ENCODE results near the gene SZRD1.
A peak's percentile ranks its signal among the peaks of the same experiment; 100 is the strongest.

SZRD1 gene

DNA sequence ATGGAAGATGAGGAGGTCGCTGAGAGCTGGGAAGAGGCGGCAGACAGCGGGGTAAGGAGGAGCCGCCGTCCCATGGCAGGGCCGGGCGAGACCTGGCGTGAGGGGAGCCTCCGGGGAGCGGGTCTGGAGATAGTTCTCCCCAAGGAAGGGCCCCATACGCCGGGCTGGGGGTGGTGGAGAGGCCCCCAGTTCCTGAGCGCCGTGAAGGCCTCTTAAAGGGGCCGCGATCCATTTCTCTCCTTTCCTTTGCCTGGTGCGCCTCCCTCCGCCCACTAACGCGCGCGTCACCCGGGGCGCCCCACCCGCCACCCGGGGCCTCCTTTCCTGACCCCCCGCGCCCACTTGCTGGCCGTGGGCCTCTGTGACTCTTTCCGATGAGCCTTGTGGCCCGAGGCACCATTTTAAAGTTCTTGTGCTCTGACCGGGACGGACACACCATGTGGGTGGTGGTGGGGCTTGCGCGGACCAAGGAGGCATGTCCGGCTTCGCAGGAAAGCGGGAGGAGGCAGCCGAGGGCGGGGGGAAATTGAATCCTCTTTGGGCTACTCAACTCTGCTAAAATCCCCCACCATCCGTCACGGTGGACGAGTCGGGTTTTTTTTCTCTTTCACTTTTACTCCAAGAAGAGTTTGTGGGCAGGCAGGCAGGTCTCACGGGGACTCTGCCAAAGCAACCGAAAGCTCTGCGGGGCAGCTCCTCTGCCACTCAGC is 371 bp downstream of the SZRD1 start:
- peak; percentile 82 for DNase-seq (ENCODE audit: low spot score)

- DNase-seq (ENCODE audit: low spot score), result no peak
Observed at GRCh38 chr1:16367968-16368890, 1.2 kb downstream of the SZRD1 start.

DNA sequence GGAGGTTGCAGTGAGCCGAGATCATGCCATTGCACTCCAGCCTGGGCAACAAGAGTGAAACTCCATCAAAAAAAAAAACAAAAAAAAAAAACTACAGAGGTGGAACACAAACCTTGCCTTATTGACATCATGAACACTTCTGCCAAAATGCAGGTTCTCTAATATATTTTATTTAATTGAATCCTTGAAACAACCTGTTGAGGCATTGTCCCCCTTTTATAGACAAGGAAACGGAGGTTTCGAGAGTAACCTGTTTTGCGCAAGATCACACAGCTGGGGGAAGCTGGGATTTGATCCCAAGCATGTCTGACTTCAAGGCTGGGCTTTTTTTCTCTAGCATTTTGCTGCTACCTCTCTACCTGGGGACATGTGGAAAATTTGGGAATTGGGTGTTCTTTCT is 2.8 kb downstream of the SZRD1 start:
- DNase-seq (ENCODE audit: low spot score), result no peak

DNA sequence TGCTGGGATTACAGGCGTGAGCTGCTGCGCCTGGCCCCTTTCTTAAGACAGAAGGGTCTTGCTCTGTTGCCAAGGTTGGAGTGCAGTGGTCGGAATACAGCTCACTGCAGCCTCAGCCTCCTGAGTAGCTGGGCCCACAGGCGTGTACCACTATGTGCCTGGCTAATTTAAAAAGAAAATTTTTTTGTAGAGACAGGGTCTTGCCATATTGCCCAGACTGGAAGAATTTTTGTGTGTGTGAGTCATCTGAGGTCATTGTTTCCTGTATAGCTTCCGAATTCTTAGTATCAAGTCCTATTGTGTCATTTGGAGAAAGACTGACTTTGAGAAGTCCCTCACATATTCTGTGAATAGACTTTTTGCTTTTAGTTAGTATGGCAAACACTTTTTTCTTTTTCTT is 4.7 kb downstream of the SZRD1 start:
- no peak for DNase-seq (ENCODE audit: low spot score)

GRCh38 chr1:16372535-16373285 is 5.7 kb downstream of the SZRD1 start:
- DNase-seq (ENCODE audit: low spot score), result no peak

GRCh38 chr1:16374266-16374665 is 7.2 kb downstream of the SZRD1 start:
- DNase-seq (ENCODE audit: low spot score), result no peak

DNA sequence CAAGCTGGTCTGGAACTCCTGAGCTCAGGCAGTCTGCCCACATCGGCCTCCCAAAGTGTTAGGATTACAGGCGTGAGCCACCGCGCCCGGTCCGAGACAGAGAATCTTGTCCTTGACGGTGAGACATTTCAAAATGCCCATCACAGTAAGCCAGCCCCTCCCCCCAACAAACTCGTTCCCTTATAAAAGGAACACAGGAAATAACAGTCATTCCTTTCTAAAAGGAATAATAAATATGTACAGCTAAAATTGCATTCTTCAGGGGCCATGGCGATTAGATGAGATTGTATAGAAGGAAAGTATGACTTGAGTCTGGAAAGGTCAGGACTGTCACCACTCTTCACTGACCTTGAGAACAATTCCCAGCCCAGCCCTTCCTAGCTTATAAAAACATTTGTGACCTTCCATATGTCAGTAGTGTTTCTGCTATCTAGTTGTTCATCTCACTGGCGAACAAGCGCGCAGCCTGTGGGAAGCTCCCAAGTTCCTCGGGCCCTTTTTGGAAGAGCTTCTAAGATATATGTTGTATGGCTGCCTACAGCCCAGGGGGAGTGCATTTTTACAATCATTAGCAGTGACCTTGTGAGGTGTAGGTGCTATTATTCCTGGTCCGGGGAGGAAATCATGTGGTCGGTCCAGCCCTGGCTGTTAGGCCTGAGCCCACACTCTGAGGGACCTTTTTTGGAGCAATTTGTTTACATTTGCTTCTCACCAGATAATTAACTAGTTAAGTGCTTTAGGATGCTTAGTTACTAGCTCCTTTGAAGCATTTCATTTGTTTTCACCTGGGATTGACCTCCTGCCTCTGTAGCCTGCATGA is 8.7 kb downstream of the SZRD1 start:
- DNase-seq (ENCODE audit: low spot score), result peak; percentile 22

DNA sequence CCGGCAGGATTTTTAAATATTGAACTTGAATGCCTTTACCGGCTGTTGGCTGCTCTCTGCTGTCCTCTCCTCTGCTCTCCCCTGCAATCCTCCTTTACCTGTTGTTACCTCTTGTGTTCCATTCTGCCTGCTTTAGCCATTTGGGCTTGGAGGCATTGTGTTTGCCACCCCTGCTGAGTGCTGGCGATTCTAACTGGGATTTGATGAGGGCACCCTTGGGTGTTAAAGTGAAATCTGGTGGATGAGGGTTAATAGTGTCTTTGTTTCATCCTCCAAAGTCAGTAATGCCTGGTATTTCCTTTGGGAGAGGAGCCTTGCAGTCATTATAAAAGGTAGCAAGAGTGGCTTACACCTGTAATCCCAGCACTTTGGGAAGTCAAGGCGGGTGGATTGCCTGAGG is 9.9 kb downstream of the SZRD1 start:
- DNase-seq (ENCODE audit: low spot score), result no peak

DNA sequence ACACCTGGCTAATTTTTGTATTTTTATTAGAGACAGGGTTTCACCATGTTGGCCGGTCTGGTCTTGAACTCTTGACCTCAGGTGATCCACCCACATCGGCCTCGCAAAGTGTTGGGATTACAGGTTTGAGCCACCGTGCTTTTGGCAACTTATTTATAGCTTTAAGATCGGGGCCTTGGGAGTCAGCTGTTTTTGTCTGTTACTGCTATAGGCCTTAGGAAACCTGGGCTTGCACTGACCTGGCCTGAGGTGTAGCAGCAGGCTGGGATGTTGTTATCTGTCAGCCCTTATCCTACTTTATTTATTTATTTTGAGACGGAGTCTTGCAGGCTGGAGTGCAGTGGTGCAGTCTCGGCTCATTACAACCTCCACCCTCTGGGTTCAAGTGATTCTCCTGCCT is 11.4 kb downstream of the SZRD1 start:
- DNase-seq (ENCODE audit: low spot score), result no peak

GRCh38 chr1:16380868-16381267 is 13.8 kb downstream of the SZRD1 start:
- no peak for DNase-seq (ENCODE audit: low spot score)

DNA sequence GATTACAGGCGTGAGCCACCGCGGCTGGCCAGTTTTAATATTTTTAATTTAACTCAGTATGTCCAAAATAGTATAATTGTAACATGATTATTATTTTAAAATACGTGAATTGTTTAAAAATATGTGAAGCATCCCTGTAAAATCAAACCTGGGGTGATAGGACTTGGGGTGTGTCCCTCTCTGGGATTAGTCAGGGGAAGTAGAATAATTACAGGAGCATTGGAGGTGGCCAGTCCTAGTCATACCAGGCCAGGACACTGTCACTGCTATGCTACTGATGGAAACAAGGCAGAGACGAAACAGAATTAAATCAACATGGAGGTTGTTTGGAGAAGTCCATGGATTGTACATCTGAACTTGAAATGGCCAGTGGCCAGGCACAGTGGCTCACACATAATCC is 16.8 kb downstream of the SZRD1 start:
- no peak for DNase-seq (ENCODE audit: low spot score)

GRCh38 chr1:16385659-16386453 is 18.8 kb downstream of the SZRD1 start:
- DNase-seq (ENCODE audit: low spot score), result no peak

GRCh38 chr1:16386454-16387113 is 19.5 kb downstream of the SZRD1 start:
- no peak for DNase-seq (ENCODE audit: low spot score)

GRCh38 chr1:16387201-16388188 is 20.5 kb downstream of the SZRD1 start:
- no peak for DNase-seq (ENCODE audit: low spot score)

DNA sequence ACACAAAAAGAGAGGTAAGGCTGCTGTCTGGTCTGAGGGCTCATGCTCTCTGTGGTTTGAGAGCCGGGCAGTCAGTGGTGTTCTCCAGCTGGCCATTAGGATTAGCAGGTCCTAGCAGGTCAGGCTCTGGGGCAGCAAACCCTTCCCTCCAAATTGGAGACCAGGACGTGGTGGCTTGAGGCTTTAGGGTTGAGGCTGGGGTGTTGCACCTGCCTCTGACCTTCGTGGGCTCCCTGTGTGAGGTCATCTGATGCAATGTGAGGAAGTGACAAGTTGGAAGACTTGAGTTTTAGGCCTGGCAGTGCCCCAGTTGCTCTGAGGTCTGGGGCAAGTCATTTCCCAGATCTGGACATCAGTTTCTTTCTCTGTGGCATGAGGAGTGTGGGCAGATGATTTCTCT is 24.4 kb downstream of the SZRD1 start:
- no peak for DNase-seq (ENCODE audit: low spot score)

DNA sequence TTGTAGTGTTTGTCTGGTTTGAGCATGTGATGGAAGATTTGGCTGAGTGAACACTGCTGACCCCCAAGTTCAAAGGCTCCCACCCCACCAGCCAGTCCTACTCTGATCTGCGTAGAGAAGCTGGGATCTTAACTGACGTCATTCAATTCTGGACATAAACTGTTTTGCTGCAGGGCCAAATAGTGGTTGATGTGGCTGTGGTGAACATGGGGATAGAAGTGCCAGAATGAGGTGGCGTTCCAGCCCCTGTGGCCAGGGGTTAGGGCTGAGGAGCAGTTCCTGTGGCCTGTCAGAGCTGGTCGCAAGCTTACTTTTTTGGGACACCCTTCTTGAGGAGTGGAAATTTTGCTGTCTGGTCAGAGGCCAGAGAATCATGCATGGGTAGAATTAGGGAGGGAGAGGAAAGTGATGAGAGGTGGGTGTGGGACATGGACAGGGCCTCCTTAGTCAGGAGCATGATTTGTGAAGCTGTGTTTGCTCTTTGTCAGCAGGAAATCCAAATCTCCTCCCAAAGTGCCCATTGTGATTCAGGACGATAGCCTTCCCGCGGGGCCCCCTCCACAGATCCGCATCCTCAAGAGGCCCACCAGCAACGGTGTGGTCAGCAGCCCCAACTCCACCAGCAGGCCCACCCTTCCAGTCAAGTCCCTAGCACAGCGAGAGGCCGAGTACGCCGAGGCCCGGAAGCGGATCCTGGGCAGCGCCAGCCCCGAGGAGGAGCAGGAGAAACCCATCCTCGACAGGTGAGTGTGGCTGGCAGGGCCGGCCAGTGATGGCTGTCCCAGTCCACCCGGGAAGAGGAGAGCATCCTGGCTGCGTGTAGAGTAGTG is 25.9 kb downstream of the SZRD1 start:
- no peak for DNase-seq (ENCODE audit: low spot score)

GRCh38 chr1:16393570-16394521 is 26.8 kb downstream of the SZRD1 start:
- no peak for DNase-seq (ENCODE audit: low spot score)
